Endothelial cell (in vitro differentiated cells): Measurements from ENCODE around the gene NFIC. TPM values are rescaled to one million over a fixed set of nuclear protein-coding genes. Genes with fewer than 3 reads are reported as not detected.

Experiments used
- DNase-seq: peaks from one replicate; pipeline ENCODE4 v3.0.0; 2021; ENCODE audit warnings: low spot score
- H3K27ac Mint-ChIP-seq: one replicate; pipeline ENCODE4 v1.8.0; 2021; ENCODE audit warnings: mixed read lengths, inconsistent platforms; ENCODE audit not compliant: unreplicated experiment
- H3K27me3 Mint-ChIP-seq: one replicate; pipeline ENCODE4 v1.8.0; 2021; ENCODE audit warnings: mild to moderate bottlenecking, moderate library complexity, mixed read lengths, inconsistent platforms; ENCODE audit not compliant: unreplicated experiment
- H3K36me3 Mint-ChIP-seq: one replicate; pipeline ENCODE4 v1.8.0; 2021; ENCODE audit warnings: mild to moderate bottlenecking, low read depth, mixed read lengths, inconsistent platforms; ENCODE audit not compliant: unreplicated experiment
- H3K4me1 Mint-ChIP-seq: one replicate; pipeline ENCODE4 v1.8.0; 2021; ENCODE audit warnings: mild to moderate bottlenecking, mixed read lengths, inconsistent platforms; ENCODE audit not compliant: unreplicated experiment
- H3K4me3 Mint-ChIP-seq: one replicate; pipeline ENCODE4 v1.8.0; 2021; ENCODE audit warnings: mild to moderate bottlenecking, mixed read lengths, inconsistent platforms; ENCODE audit not compliant: unreplicated experiment
- H3K9me3 Mint-ChIP-seq: one replicate; pipeline ENCODE4 v1.8.0; 2021; ENCODE audit warnings: mixed read lengths, inconsistent platforms; ENCODE audit not compliant: unreplicated experiment
- CTCF ChIP-seq: fragments of 200-600 bp; sonication (generic); IDR thresholded peaks from one replicate; pipeline ENCODE4 v1.5.0; 2021; ENCODE audit warnings: antibody characterized with exemption; ENCODE audit not compliant: unreplicated experiment
- total RNA-seq: library from RNA; stranded (reverse); fragmentation: NEBNext Ultra II Directional; extraction: Animal tissue kit (Norgen Biotek cat#: 25700); gene quantifications from one replicate; pipeline ENCODE4 v1.2.1, GENCODE V29; 2021; ENCODE audit not compliant: unreplicated experiment

NFIC gene
- total RNA-seq, 1 donor from 2014 or later, result 4.9 TPM

GRCh38 chr19:3481241-3482090, 115.1 kb downstream of the NFIC start:
- no peaks in the 10 kb centered on the region for H3K4me1 Mint-ChIP-seq
- H3K36me3 Mint-ChIP-seq, result peaks cover 3% of the 10 kb centered on the region
- DNase-seq, result no peak
- TF ChIP-seq CTCF, result no peak
- H3K27ac Mint-ChIP-seq, result no peak overlapping the region
- no peak overlapping the region for H3K4me3 Mint-ChIP-seq
- H3K27me3 Mint-ChIP-seq, result peaks cover 14% of the 10 kb centered on the region
- no peaks in the 10 kb centered on the region for H3K9me3 Mint-ChIP-seq

DNA sequence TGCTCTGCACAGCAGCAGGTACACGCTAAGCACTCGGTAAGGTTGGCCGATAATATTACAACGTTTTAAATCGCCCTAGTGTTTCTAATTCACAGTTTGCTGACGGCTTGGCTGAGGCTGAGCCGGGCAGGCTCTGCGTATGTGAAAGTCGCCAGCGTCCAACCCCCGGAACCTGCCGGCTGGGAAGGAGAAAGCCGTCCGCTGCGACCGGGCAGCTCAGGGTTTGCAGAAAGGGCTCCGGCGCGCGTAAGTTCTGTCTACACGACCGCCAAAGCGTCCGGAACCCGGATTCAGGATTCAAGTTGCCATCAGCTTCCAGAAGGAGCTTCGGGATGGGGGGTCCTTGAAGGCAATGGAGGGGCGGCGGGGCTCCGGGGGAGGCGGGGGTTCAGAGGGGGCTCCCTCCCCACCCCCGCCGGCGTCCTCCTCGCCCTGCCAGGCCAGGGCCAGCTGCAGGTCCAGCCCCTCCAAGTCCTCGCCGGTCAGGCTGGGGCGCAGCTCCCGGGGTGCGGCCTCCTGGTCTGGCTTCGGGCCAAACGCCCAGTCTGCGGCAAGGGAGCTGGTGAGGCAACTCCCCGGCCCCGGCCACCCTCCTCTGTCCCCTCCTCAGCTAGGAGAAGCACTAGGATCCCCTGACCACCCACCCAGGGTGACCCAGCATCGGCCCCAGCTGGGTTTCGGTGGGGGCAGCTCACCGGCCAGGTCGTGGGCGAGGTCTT, 116.3 kb downstream of the NFIC start:
- Mint-ChIP-seq H3K4me3 (no peak overlapping the region), H3K27ac (no peak overlapping the region), H3K27me3 (peaks cover 14% of the 10 kb centered on the region), H3K9me3 (no peaks in the 10 kb centered on the region), H3K36me3 (peaks cover 3% of the 10 kb centered on the region), H3K4me1 (no peaks in the 10 kb centered on the region)
- no peak for TF ChIP-seq CTCF
- DNase-seq, result no peak

DNA sequence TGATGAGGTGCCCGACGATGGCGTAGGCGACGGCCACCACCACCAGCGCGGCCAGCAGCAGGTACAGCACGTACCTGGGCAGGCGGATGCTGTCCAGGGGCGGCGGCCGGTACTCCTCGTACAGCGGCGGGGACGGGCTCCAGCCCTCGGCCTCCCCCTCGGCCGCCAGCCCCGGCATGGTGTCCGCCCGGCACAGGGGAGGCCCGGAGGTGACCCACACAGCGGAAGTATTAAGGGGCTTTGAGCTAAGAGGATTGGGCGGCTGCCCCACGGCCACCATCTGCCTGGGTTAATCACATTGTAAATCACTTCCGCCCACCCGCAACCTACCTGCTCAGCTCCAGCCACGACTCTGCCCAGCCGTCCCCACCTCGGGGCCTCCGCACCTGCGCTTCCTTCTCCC, 116.8 kb downstream of the NFIC start, which contains the start of gene SMIM44:
Gene SMIM44 (minus strand): TSS at position 216 of the 403 bp plus-strand sequence. CDS start 38 bp downstream, at position 178.
- no peak for DNase-seq
- no peaks in the 10 kb centered on the region for H3K4me1 Mint-ChIP-seq
- H3K27ac Mint-ChIP-seq, result no peak within 1 kb of the TSS
- no peaks in the 10 kb centered on the region for H3K9me3 Mint-ChIP-seq
- H3K36me3 Mint-ChIP-seq, result no peaks in the 10 kb centered on the region
- no peak within 1 kb of the TSS for H3K4me3 Mint-ChIP-seq
- peaks cover 12% of the 10 kb centered on the region for H3K27me3 Mint-ChIP-seq
- TF ChIP-seq CTCF, result no peak

DNA sequence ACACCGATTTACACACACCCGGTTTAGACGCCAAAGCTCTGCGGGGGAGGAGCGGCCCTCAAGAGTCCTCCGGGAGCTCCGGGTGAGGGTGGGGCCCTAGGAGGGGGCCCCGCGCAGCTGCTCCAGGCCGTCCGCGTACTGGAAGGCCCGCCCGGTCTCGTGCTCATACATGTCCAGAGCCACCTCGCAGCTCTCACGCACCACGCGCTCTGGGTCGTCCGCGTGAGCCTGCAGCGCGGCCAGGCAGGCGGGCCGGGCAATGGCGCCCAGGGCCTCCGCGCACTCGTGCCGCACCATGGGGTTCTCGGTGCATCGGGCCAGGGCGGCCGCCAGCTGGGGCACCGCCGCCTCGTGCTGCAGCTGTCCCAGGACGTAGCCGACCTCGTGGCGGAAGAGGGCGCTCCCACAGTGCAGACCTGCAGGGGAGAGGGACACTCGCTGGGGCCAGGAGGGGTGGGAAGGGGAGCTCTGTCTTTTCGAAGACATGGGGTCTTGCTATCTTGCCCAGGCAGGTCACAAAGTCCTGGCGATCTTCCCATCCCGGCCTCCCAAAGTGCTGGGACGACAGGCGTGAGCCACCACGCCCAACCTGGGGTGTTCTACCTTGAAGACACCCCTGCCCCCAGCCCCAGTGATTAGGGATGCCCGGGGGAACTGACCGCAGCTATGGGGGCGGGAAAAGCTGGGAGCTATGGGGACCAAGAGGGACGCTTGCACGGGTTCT, 125.2 kb downstream of the NFIC start:
- Mint-ChIP-seq H3K9me3 (no peaks in the 10 kb centered on the region), H3K4me3 (no peak overlapping the region), H3K4me1 (no peaks in the 10 kb centered on the region), H3K36me3 (peaks cover 10% of the 10 kb centered on the region), H3K27me3 (peaks cover 5% of the 10 kb centered on the region), H3K27ac (no peak overlapping the region)
- no peak for TF ChIP-seq CTCF
- DNase-seq, result no peak
